ENCODE results near the gene GUCA1A. TPM values are rescaled to one million over a fixed set of nuclear protein-coding genes. Genes with fewer than 3 reads are reported as not detected.
"Not testable (repeated sequence)": the region's sequence is repeated elsewhere in the genome, so short reads cannot be mapped to it uniquely, and the experiment has no call there.

Gene GUCA1A
- total RNA-seq, 1 experiment from 2014 or later = not detected

GRCh38 chr6:42188406-42188805, 15.2 kb downstream of the GUCA1A start:
- DNase-seq (ENCODE audit: low read depth, low spot score) (no peak), ATAC-seq (no peak)
- H3K27ac ChIP-seq (ENCODE audit: low read length) = no peak overlapping the region
- no peaks in the 10 kb centered on the region for H3K27me3 ChIP-seq (ENCODE audit: control insufficient read depth, insufficient read depth, low read length)
- intact Hi-C loops (cut with micrococcal nuclease; ENCODE audit: unreplicated experiment) = no loop called here
- ChIA-PET CTCF (no interaction called here), POLR2A (interaction anchor here (0.6 kb wide), 1 partner anchor 45 kb away, joined by 4 read pairs; no protein-coding TSS in a partner anchor)
- in situ Hi-C loops (cut with HindIII; ENCODE audit: low pct_unique_long_range_greater_than_20kb, low sequenced_read_pairs) = no loop called here
- peaks cover 1% of the 10 kb centered on the region; the same call in 1 of the 2 replicates for H3K4me1 ChIP-seq (ENCODE audit: control insufficient read depth, insufficient read depth, low read length)
- H3K9me3 ChIP-seq (ENCODE audit: control insufficient read depth, insufficient read depth, low read depth, low read length) = no peaks in the 10 kb centered on the region
- no TSS peak for BruUV-seq (replicated peaks)
- H3K4me3 ChIP-seq (ENCODE audit: low read depth in 2 of 2, low read length in 2 of 2) = no peak overlapping the region
- TF ChIP-seq SIN3A (IDR thresholded peaks at IDR 0.05; ENCODE audit: borderline replicate concordance, insufficient read depth, low read depth, low read length) (no peak), REST (IDR thresholded peaks at IDR 0.05; ENCODE audit: insufficient read depth in 1 of 2, low read depth in 2 of 2, low read length in 1 of 2) (no peak), CTCF (IDR thresholded peaks at IDR 0.05) (no peak), TCF7L2 (IDR thresholded peaks at IDR 0.05; ENCODE audit: low read depth, low read length) (no peak), POLR2AphosphoS5 (IDR thresholded peaks at IDR 0.05; ENCODE audit: low read depth, low read length) (no peak)
- H3K36me3 ChIP-seq (ENCODE audit: control insufficient read depth, insufficient read depth, low read length) = no peaks in the 10 kb centered on the region

GRCh38 chr6:42190554-42191183, 17.5 kb downstream of the GUCA1A start:
- Histone ChIP-seq H3K9me3 (ENCODE audit: control insufficient read depth, insufficient read depth, low read depth, low read length) (no peaks in the 10 kb centered on the region), H3K36me3 (ENCODE audit: control insufficient read depth, insufficient read depth, low read length) (no peaks in the 10 kb centered on the region), H3K4me3 (ENCODE audit: low read depth in 2 of 2, low read length in 2 of 2) (no peak overlapping the region), H3K27ac (ENCODE audit: low read length) (no peak overlapping the region), H3K27me3 (ENCODE audit: control insufficient read depth, insufficient read depth, low read length) (no peaks in the 10 kb centered on the region), H3K4me1 (ENCODE audit: control insufficient read depth, insufficient read depth, low read length) (peaks cover 4% of the 10 kb centered on the region; the same call in 1 of the 2 replicates)
- POLR2A ChIA-PET = no interaction called here
- CTCF ChIA-PET = interaction anchor here (0.6 kb wide), 1 partner anchor 35 kb away, joined by 3 read pairs; no protein-coding TSS in a partner anchor
- intact Hi-C loops (cut with micrococcal nuclease; ENCODE audit: unreplicated experiment) (no loop called here), in situ Hi-C loops (cut with HindIII; ENCODE audit: low pct_unique_long_range_greater_than_20kb, low sequenced_read_pairs) (no loop called here)
- no TSS peak for BruUV-seq (replicated peaks)
- ATAC-seq (no peak), DNase-seq (ENCODE audit: low read depth, low spot score) (no peak)
- TF ChIP-seq CTCF (IDR thresholded peaks at IDR 0.05) (no peak), POLR2AphosphoS5 (IDR thresholded peaks at IDR 0.05; ENCODE audit: low read depth, low read length) (no peak), TCF7L2 (IDR thresholded peaks at IDR 0.05; ENCODE audit: low read depth, low read length) (no peak), REST (IDR thresholded peaks at IDR 0.05; ENCODE audit: insufficient read depth in 1 of 2, low read depth in 2 of 2, low read length in 1 of 2) (no peak)

- not testable (repeated sequence) for ATAC-seq
Measured at GRCh38 chr6:42192385-42192784, 19.2 kb downstream of the GUCA1A start.

More at GRCh38 chr6:42192385-42192784, 19.2 kb downstream of the GUCA1A start:
- CTCF ChIA-PET; POLR2A ChIA-PET; BruUV-seq (replicated peaks); H3K36me3 ChIP-seq (ENCODE audit: control insufficient read depth, insufficient read depth, low read length); H3K9me3 ChIP-seq (ENCODE audit: control insufficient read depth, insufficient read depth, low read depth, low read length); H3K27ac ChIP-seq (ENCODE audit: low read length); DNase-seq (ENCODE audit: low read depth, low spot score); H3K4me1 ChIP-seq (ENCODE audit: control insufficient read depth, insufficient read depth, low read length); in situ Hi-C loops (cut with HindIII; ENCODE audit: low pct_unique_long_range_greater_than_20kb, low sequenced_read_pairs); H3K27me3 ChIP-seq (ENCODE audit: control insufficient read depth, insufficient read depth, low read length); intact Hi-C loops (cut with micrococcal nuclease; ENCODE audit: unreplicated experiment); H3K4me3 ChIP-seq (ENCODE audit: low read depth in 2 of 2, low read length in 2 of 2): not testable (repeated sequence)

Data from Panc1 (cell line).